Ovary (tissue), 9 donors: ENCODE measurements around the gene CHCHD6. TPM values are rescaled to one million over a fixed set of nuclear protein-coding genes. Genes with fewer than 3 reads are reported as not detected.

ENCODE experiments used
- DNase-seq, 5 donors: peaks; one replicate each; pipeline ENCODE4 v3.0.0-alpha.2; 2019 to 2020
- H3K27ac ChIP-seq, 2 donors: fragments of 200-600 bp; one replicate each; pipeline versions ENCODE4 v1.5.1 to v1.8.0; 2019 to 2022
- H3K27me3 ChIP-seq: fragments of 200-600 bp; one replicate; pipeline ENCODE4 v1.8.0; 2022
- H3K36me3 ChIP-seq: fragments of 200-600 bp; sonication (generic); one replicate; pipeline ENCODE4 v1.5.1; 2019
- H3K4me1 ChIP-seq: one replicate; pipeline ENCODE4 v1.8.1; 2013; ENCODE audit warnings: mild to moderate bottlenecking, moderate library complexity; ENCODE audit not compliant: insufficient read depth
- H3K4me3 ChIP-seq: fragments of 200-600 bp; sonication (generic); one replicate; pipeline ENCODE4 v1.5.1; 2017
- H3K9me3 ChIP-seq, 2 donors: fragments of 200-600 bp in 1 of 2; sonication (generic) in 1 of 2; one replicate each; pipeline versions ENCODE4 v1.5.1 to v1.8.1; 2013 to 2019; ENCODE audit warnings: mild to moderate bottlenecking in 1 of 2, moderate library complexity in 1 of 2
- CTCF ChIP-seq, 3 donors: fragments of 450-650 bp in 2 of 3; fragments of 200-600 bp in 1 of 3; IDR thresholded peaks; one replicate each; pipeline versions ENCODE4 v1.5.1 to v1.8.0; 2016 to 2022; ENCODE audit warnings: antibody characterized with exemption in 3 of 3, mild to moderate bottlenecking in 1 of 3
- EP300 ChIP-seq: sonication (generic); formaldehyde crosslinking; IDR thresholded peaks from one replicate; pipeline ENCODE4 v1.6.1; 2017; ENCODE audit warnings: antibody characterized with exemption
- POLR2A ChIP-seq: fragments of 450-650 bp; IDR thresholded peaks from one replicate; pipeline ENCODE4 v1.6.1; 2017; ENCODE audit warnings: antibody characterized with exemption, mild to moderate bottlenecking, moderate library complexity
- WGBS, 3 donors: extraction: QIAGEN DNeasy Blood & Tissue Kit in 1 of 3; methylation state at CpG; one replicate each; pipeline versions ENCODE4 v1.1.5 to v1.1.7; 2013 to 2017; 5-methylcytosine and 5-hydroxymethylcytosine counted together
- intact Hi-C, 4 donors: fragments of 100-400 bp; cut with DNase I; formaldehyde crosslinking; loops; one replicate each; pipeline versions ENCODE4 v1.11.0 to v1.15.1; 2022 to 2023
- polyA plus RNA-seq, 2 donors: library from polyadenylated mRNA; stranded (reverse); fragments of 200-250 nt in 1 of 2; fragments of 350-450 nt in 1 of 2; fragmentation: Illumina TruSeq in 1 of 2; extraction: RNeasy Lipid Tissue Mini Kit (QIAGEN cat#74804) in 1 of 2; gene quantifications; one replicate each; pipeline ENCODE4 v1.2.3, GENCODE V29; 2013 to 2014
- total RNA-seq, 7 donors: library from RNA; depleted of rRNA in 2 of 7; stranded (reverse); fragments of >200 nt in 2 of 7; fragmentation: NEBNext Ultra II Directional in 3 of 7; extraction: Animal tissue kit (Norgen Biotek cat#: 25700) in 3 of 7; gene quantifications; one replicate each; pipeline versions ENCODE4 v1.1.0 to v1.2.4, GENCODE V29; 2016 to 2023
- donor health status: DM: no; HTN: no; CAD: no; lungs with moderate emphysema.
- donor health status: DM: no; HTN: no; CAD: no.
- donor health status: Bipolar disorder and iron deficiency.
- donor health status: DM: yes; HTN: yes; CAD: no.
- donor health status: DM: no; HTN: no; CAD: no.
- donor health status: DM: yes; HTN: yes; CAD: no.

The CHCHD6 gene
- total and polyA plus RNA-seq, 9 donors: 8.5 to 24.6 (median 19.5) TPM

- H3K4me1 ChIP-seq: peaks cover 1% of the 10 kb centered on the region
- H3K9me3 ChIP-seq: no peaks in the 10 kb centered on the region
- 95 to 98% (median 97%) methylated on average over 1 of the region's 1 CpG for WGBS, 3 donors
- TF ChIP-seq POLR2A (no peak), CTCF (IDR thresholded peaks at IDR 0.05) (no peak), EP300 (no peak)
- no peaks in the 10 kb centered on the region for H3K27me3 ChIP-seq
- H3K36me3 ChIP-seq: no peaks in the 10 kb centered on the region
- no peak for DNase-seq
- H3K27ac ChIP-seq: no peak overlapping the region
- H3K4me3 ChIP-seq: no peak overlapping the region
- intact Hi-C loops: no loop called here
Observed at GRCh38 chr3:126827121-126827520, 123.1 kb downstream of the CHCHD6 start.

GRCh38 chr3:126828306-126828705 lies 124.3 kb downstream of the CHCHD6 start:
- Histone ChIP-seq H3K27me3 (no peaks in the 10 kb centered on the region), H3K27ac (peak overlapping the region; percentile 20 to 21), H3K9me3 (no peaks in the 10 kb centered on the region), H3K4me3 (no peak overlapping the region), H3K4me1 (peaks cover 1% of the 10 kb centered on the region), H3K36me3 (no peaks in the 10 kb centered on the region)
- DNase-seq: peak; percentile 55 to 81 (median 65)
- intact Hi-C loops: no loop called here
- TF ChIP-seq POLR2A (no peak), CTCF (IDR thresholded peaks at IDR 0.05) (no peak), EP300 (no peak)
- 13 to 21% (median 14%) methylated on average over 5 of the region's 5 CpGs for WGBS, 3 donors

GRCh38 chr3:126832933-126833332 lies 128.9 kb downstream of the CHCHD6 start:
- 95 to 97% (median 96%) methylated on average over 5 of the region's 5 CpGs for WGBS, 3 donors
- Histone ChIP-seq H3K9me3 (no peaks in the 10 kb centered on the region), H3K36me3 (no peaks in the 10 kb centered on the region), H3K27me3 (no peaks in the 10 kb centered on the region), H3K4me3 (no peak overlapping the region), H3K4me1 (peaks cover 1% of the 10 kb centered on the region), H3K27ac (no peak overlapping the region)
- intact Hi-C loops: no loop called here
- DNase-seq: no peak
- TF ChIP-seq EP300 (no peak), CTCF (IDR thresholded peaks at IDR 0.05) (no peak), POLR2A (no peak)

GRCh38 chr3:126834596-126835471 lies 130.8 kb downstream of the CHCHD6 start:
- WGBS, 3 donors: 90 to 92% (median 91%) methylated on average over 13 of the region's 13 CpGs
- no peak overlapping the region for H3K4me3 ChIP-seq
- H3K27ac ChIP-seq: no peak overlapping the region
- no peak for DNase-seq
- TF ChIP-seq POLR2A (no peak), EP300 (no peak), CTCF (IDR thresholded peaks at IDR 0.05) (no peak)
- no peaks in the 10 kb centered on the region for H3K27me3 ChIP-seq
- H3K36me3 ChIP-seq: no peaks in the 10 kb centered on the region
- intact Hi-C loops: no loop called here
- H3K4me1 ChIP-seq: no peaks in the 10 kb centered on the region
- H3K9me3 ChIP-seq: no peaks in the 10 kb centered on the region
